NB4 (cell line): ENCODE measurements around the gene OR51L1.

Source experiments
- POLR2A ChIP-seq: IDR thresholded peaks from 2 replicates; pipeline ENCODE4 v1.6.1; 2011; ENCODE audit warnings: mild to moderate bottlenecking; ENCODE audit not compliant: insufficient read length; ENCODE audit errors: extremely low read depth
- TF ChIP-seq, protein P1 (sequence below): IDR thresholded peaks from 2 replicates; pipeline ENCODE4 v1.6.1; 2011; ENCODE audit warnings: low read depth, low read length
- TF ChIP-seq, protein P2 (sequence below): IDR thresholded peaks from one replicate; pipeline ENCODE4 v1.5.1; 2012; ENCODE audit warnings: low read depth, low read length

DNA sequence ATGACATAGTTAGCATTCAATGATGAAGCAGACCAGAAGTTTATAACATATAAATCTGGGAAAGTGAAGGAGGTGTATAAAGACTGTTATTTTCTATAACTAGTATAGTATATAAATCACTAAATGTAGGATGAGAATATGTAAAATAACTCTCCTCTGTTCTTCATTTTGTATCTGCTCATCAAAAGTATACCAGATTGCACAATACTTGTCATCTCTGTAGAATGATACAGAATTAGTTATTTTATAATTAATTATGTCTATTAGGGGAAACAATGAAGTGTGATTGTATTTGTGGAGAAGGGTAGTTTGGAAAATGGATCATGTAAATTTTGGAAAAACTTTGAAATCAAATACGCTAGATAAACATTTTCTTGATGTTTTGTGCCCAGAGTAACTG, 18.4 kb downstream of the OR51L1 start:
- TF ChIP-seq, protein P1, sequence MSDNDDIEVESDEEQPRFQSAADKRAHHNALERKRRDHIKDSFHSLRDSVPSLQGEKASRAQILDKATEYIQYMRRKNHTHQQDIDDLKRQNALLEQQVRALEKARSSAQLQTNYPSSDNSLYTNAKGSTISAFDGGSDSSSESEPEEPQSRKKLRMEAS, result no peak
- TF ChIP-seq POLR2A, result no peak
- TF ChIP-seq, protein P2, sequence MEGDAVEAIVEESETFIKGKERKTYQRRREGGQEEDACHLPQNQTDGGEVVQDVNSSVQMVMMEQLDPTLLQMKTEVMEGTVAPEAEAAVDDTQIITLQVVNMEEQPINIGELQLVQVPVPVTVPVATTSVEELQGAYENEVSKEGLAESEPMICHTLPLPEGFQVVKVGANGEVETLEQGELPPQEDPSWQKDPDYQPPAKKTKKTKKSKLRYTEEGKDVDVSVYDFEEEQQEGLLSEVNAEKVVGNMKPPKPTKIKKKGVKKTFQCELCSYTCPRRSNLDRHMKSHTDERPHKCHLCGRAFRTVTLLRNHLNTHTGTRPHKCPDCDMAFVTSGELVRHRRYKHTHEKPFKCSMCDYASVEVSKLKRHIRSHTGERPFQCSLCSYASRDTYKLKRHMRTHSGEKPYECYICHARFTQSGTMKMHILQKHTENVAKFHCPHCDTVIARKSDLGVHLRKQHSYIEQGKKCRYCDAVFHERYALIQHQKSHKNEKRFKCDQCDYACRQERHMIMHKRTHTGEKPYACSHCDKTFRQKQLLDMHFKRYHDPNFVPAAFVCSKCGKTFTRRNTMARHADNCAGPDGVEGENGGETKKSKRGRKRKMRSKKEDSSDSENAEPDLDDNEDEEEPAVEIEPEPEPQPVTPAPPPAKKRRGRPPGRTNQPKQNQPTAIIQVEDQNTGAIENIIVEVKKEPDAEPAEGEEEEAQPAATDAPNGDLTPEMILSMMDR, result no peak
